ENCODE data around the gene ABL1.
"Not testable (repeated sequence)": the region's sequence is repeated elsewhere in the genome, so short reads cannot be mapped to it uniquely, and the experiment has no call there.

The ABL1 gene

GRCh38 chr9:130906735-130907416 is 71.8 kb downstream of the ABL1 start:
- no peaks in the 10 kb centered on the region for H3K9me3 ChIP-seq (replicated peaks; ENCODE audit: insufficient read depth, low read length)
- no peaks in the 10 kb centered on the region for H3K9me2 ChIP-seq (replicated peaks; ENCODE audit: insufficient read depth, low read length)
- no peak overlapping the region for H3K4me2 ChIP-seq (ENCODE audit: low read depth, low read length)
- H3K36me3 ChIP-seq (replicated peaks; ENCODE audit: insufficient read depth, low read length) = no peaks in the 10 kb centered on the region
- H3K79me2 ChIP-seq (ENCODE audit: low read length) = no peaks in the 10 kb centered on the region
- no peak overlapping the region for H2AFZ ChIP-seq (ENCODE audit: low read length)
- DNase-seq = no peak
- no peaks in the 10 kb centered on the region for H4K20me1 ChIP-seq (ENCODE audit: insufficient read depth, low read length)
- H3K9ac ChIP-seq (ENCODE audit: low read length) = no peak overlapping the region
- H3K4me3 ChIP-seq (ENCODE audit: low read length) = no peak overlapping the region
- peaks cover 85% of the 10 kb centered on the region for H3K27me3 ChIP-seq (replicated peaks; ENCODE audit: insufficient read depth, low read length)
- TF ChIP-seq CTCF (IDR thresholded peaks at IDR 0.05; ENCODE audit: low read length) = no peak
- TF ChIP-seq EZH2phosphoT487 (IDR thresholded peaks at IDR 0.05; ENCODE audit: low read length) = no peak
- TF ChIP-seq EZH2 (optimal IDR thresholded peaks at IDR 0.05; ENCODE audit: low read depth, low read length) = no peak
- no peaks in the 10 kb centered on the region for H3F3A ChIP-seq (ENCODE audit: insufficient read depth, low read length)
- no peaks in the 10 kb centered on the region for H3K4me1 ChIP-seq (ENCODE audit: low read length)
- no peak overlapping the region for H3K27ac ChIP-seq (ENCODE audit: low read length)

GRCh38 chr9:130908146-130908877 is 73.3 kb downstream of the ABL1 start:
- DNase-seq = no peak
- no peaks in the 10 kb centered on the region for H4K20me1 ChIP-seq (ENCODE audit: insufficient read depth, low read length)
- no peak for TF ChIP-seq EZH2 (optimal IDR thresholded peaks at IDR 0.05; ENCODE audit: low read depth, low read length)
- no peaks in the 10 kb centered on the region for H3F3A ChIP-seq (ENCODE audit: insufficient read depth, low read length)
- peaks cover 85% of the 10 kb centered on the region for H3K27me3 ChIP-seq (replicated peaks; ENCODE audit: insufficient read depth, low read length)
- H3K27ac ChIP-seq (ENCODE audit: low read length) = no peak overlapping the region
- H2AFZ ChIP-seq (ENCODE audit: low read length) = no peak overlapping the region
- H3K4me1 ChIP-seq (ENCODE audit: low read length) = no peaks in the 10 kb centered on the region
- no peaks in the 10 kb centered on the region for H3K36me3 ChIP-seq (replicated peaks; ENCODE audit: insufficient read depth, low read length)
- no peak overlapping the region for H3K4me3 ChIP-seq (ENCODE audit: low read length)
- H3K9me3 ChIP-seq (replicated peaks; ENCODE audit: insufficient read depth, low read length) = no peaks in the 10 kb centered on the region
- H3K4me2 ChIP-seq (ENCODE audit: low read depth, low read length) = no peak overlapping the region
- no peaks in the 10 kb centered on the region for H3K9me2 ChIP-seq (replicated peaks; ENCODE audit: insufficient read depth, low read length)
- H3K9ac ChIP-seq (ENCODE audit: low read length) = no peak overlapping the region
- no peaks in the 10 kb centered on the region for H3K79me2 ChIP-seq (ENCODE audit: low read length)

GRCh38 chr9:130908878-130909355 is 73.9 kb downstream of the ABL1 start:
- Histone ChIP-seq H3K4me3 (ENCODE audit: low read length) (no peak overlapping the region), H3K4me2 (ENCODE audit: low read depth, low read length) (no peak overlapping the region), H3K9ac (ENCODE audit: low read length) (no peak overlapping the region), H3K36me3 (replicated peaks; ENCODE audit: insufficient read depth, low read length) (no peaks in the 10 kb centered on the region), H3K27me3 (replicated peaks; ENCODE audit: insufficient read depth, low read length) (peaks cover 85% of the 10 kb centered on the region), H4K20me1 (ENCODE audit: insufficient read depth, low read length) (no peaks in the 10 kb centered on the region), H2AFZ (ENCODE audit: low read length) (no peak overlapping the region), H3K9me2 (replicated peaks; ENCODE audit: insufficient read depth, low read length) (no peaks in the 10 kb centered on the region), H3K79me2 (ENCODE audit: low read length) (no peaks in the 10 kb centered on the region), H3K9me3 (replicated peaks; ENCODE audit: insufficient read depth, low read length) (no peaks in the 10 kb centered on the region), H3F3A (ENCODE audit: insufficient read depth, low read length) (no peaks in the 10 kb centered on the region), H3K27ac (ENCODE audit: low read length) (no peak overlapping the region), H3K4me1 (ENCODE audit: low read length) (no peaks in the 10 kb centered on the region)
- no peak for DNase-seq
- TF ChIP-seq CTCF (IDR thresholded peaks at IDR 0.05; ENCODE audit: low read length) (no peak), EZH2phosphoT487 (IDR thresholded peaks at IDR 0.05; ENCODE audit: low read length) (no peak), EZH2 (optimal IDR thresholded peaks at IDR 0.05; ENCODE audit: low read depth, low read length) (no peak)

- H3K9me2 ChIP-seq (replicated peaks; ENCODE audit: insufficient read depth, low read length); H3K9me3 ChIP-seq (replicated peaks; ENCODE audit: insufficient read depth, low read length); DNase-seq; H3K4me2 ChIP-seq (ENCODE audit: low read depth, low read length); H3K4me1 ChIP-seq (ENCODE audit: low read length); H3K27ac ChIP-seq (ENCODE audit: low read length); H3K79me2 ChIP-seq (ENCODE audit: low read length); H3K9ac ChIP-seq (ENCODE audit: low read length); H3K4me3 ChIP-seq (ENCODE audit: low read length); H2AFZ ChIP-seq (ENCODE audit: low read length); H3K36me3 ChIP-seq (replicated peaks; ENCODE audit: insufficient read depth, low read length); H4K20me1 ChIP-seq (ENCODE audit: insufficient read depth, low read length); H3F3A ChIP-seq (ENCODE audit: insufficient read depth, low read length): not testable (repeated sequence)
- peaks cover 85% of the 10 kb centered on the region for H3K27me3 ChIP-seq (replicated peaks; ENCODE audit: insufficient read depth, low read length)
These were observed 75.0 kb downstream of the ABL1 start for GRCh38 chr9:130910041-130910440.

GRCh38 chr9:130910670-130911069 is 75.6 kb downstream of the ABL1 start:
- H3K4me3 ChIP-seq (ENCODE audit: low read length); H3K79me2 ChIP-seq (ENCODE audit: low read length); H3K9ac ChIP-seq (ENCODE audit: low read length); H3K4me1 ChIP-seq (ENCODE audit: low read length); H3K9me2 ChIP-seq (replicated peaks; ENCODE audit: insufficient read depth, low read length); H3K27ac ChIP-seq (ENCODE audit: low read length); H3F3A ChIP-seq (ENCODE audit: insufficient read depth, low read length); DNase-seq; H2AFZ ChIP-seq (ENCODE audit: low read length); H3K4me2 ChIP-seq (ENCODE audit: low read depth, low read length); H4K20me1 ChIP-seq (ENCODE audit: insufficient read depth, low read length); H3K36me3 ChIP-seq (replicated peaks; ENCODE audit: insufficient read depth, low read length); H3K9me3 ChIP-seq (replicated peaks; ENCODE audit: insufficient read depth, low read length): not testable (repeated sequence)
- H3K27me3 ChIP-seq (replicated peaks; ENCODE audit: insufficient read depth, low read length) = peaks cover 85% of the 10 kb centered on the region
